Hypothalamus (tissue), 51 donors: ENCODE measurements around the gene CCDC70.
"Not testable (repeated sequence)": the region's sequence is repeated elsewhere in the genome, so short reads cannot be mapped to it uniquely, and the experiment has no call there.

Source experiments
- DNase-seq, 51 donors: peaks; one replicate each; lab custom pipeline; 2025; lab: John Stamatoyannopoulos, UW

CCDC70 gene

GRCh38 chr13:51861723-51862300, at the start of gene CCDC70:
Gene CCDC70 (plus strand): TSS chr13:51861969. CDS start chr13:51865412, 3,443 bp downstream.
- no peak for DNase-seq

GRCh38 chr13:51814071-51814470, 47.7 kb upstream of the CCDC70 start:
- DNase-seq: no peak

GRCh38 chr13:51814825-51815650, 46.7 kb upstream of the CCDC70 start:
- peak in 28 of 51 donors; percentile 5 to 59 (median 36) for DNase-seq

GRCh38 chr13:51815848-51816247, 45.9 kb upstream of the CCDC70 start:
- DNase-seq: no peak

GRCh38 chr13:51816604-51817249, 45.0 kb upstream of the CCDC70 start:
- DNase-seq: no peak

- DNase-seq: no peak
These were observed 44.1 kb upstream of the CCDC70 start for GRCh38 chr13:51817717-51818116.

- no peak for DNase-seq
These were observed 43.5 kb upstream of the CCDC70 start for GRCh38 chr13:51818276-51818675.

GRCh38 chr13:51818781-51819511, 42.8 kb upstream of the CCDC70 start:
- DNase-seq: peak in 24 of 51 donors; percentile 5 to 46 (median 24)

GRCh38 chr13:51819544-51819943, 42.2 kb upstream of the CCDC70 start:
- no peak for DNase-seq

GRCh38 chr13:51820016-51820597, 41.7 kb upstream of the CCDC70 start:
- DNase-seq: no peak

GRCh38 chr13:51821606-51822005, 40.2 kb upstream of the CCDC70 start:
- no peak for DNase-seq

- no peak for DNase-seq
These were observed 39.5 kb upstream of the CCDC70 start for GRCh38 chr13:51822106-51822815.

GRCh38 chr13:51823359-51823758, 38.4 kb upstream of the CCDC70 start:
- no peak for DNase-seq

GRCh38 chr13:51823863-51824262, 37.9 kb upstream of the CCDC70 start:
- DNase-seq: no peak

GRCh38 chr13:51824712-51825111, 37.1 kb upstream of the CCDC70 start:
- DNase-seq: not testable (repeated sequence)

- no peak for DNase-seq
These were observed 36.6 kb upstream of the CCDC70 start for GRCh38 chr13:51825165-51825592.

GRCh38 chr13:51825681-51826254, 36.0 kb upstream of the CCDC70 start:
- DNase-seq: no peak

- DNase-seq: peak in 1 of 51 donors; percentile 22
These were observed 35.2 kb upstream of the CCDC70 start for GRCh38 chr13:51826606-51827005.

GRCh38 chr13:51827254-51827653, 34.5 kb upstream of the CCDC70 start:
- no peak for DNase-seq
